ENCODE data around the gene SH3PXD2B.
A peak's percentile ranks its signal among the peaks of the same experiment; 100 is the strongest.

- TF ChIP-seq CTCF (conservative IDR thresholded peaks at IDR 0.05; ENCODE audit: low read depth, low read length), result 0 out of 2 replicates have a peak, but pooled peaks have one; percentile 4
- TF ChIP-seq BHLHE40 (IDR thresholded peaks at IDR 0.05; ENCODE audit: low read depth, low read length), result no peak
- TF ChIP-seq SMC3 (IDR thresholded peaks at IDR 0.05; ENCODE audit: low read depth, low read length), result no peak
- no peak for TF ChIP-seq POLR2A (IDR thresholded peaks at IDR 0.05; ENCODE audit: low read depth, low read length)
- no peak for TF ChIP-seq RAD21 (IDR thresholded peaks at IDR 0.05; ENCODE audit: low read length)
- no peak for TF ChIP-seq CEBPB (IDR thresholded peaks at IDR 0.05; ENCODE audit: low read depth, low read length)
- no peak for TF ChIP-seq FOS (IDR thresholded peaks at IDR 0.05; ENCODE audit: low read depth, low read length)
- TF ChIP-seq MAZ (IDR thresholded peaks at IDR 0.05; ENCODE audit: borderline replicate concordance, low read depth, low read length), result no peak
Measured at GRCh38 chr5:172452398-172453205, 1.7 kb downstream of the SH3PXD2B start.

Measured in IMR-90 (cell line).